Spleen (tissue), 7 donors: ENCODE data around the gene PPP2R5C.

ENCODE experiments used
- POLR2A ChIP-seq, 3 donors: fragments of 450-650 bp; IDR thresholded peaks; one replicate each; pipeline ENCODE4 v1.5.1; 2017; ENCODE audit warnings: antibody characterized with exemption in 3 of 3, mild to moderate bottlenecking in 1 of 3
- POLR2AphosphoS5 ChIP-seq, 3 donors: sonication (generic); formaldehyde crosslinking; IDR thresholded peaks; one replicate each; pipeline ENCODE4 v1.5.1; 2017; ENCODE audit warnings: antibody characterized with exemption in 3 of 3
- TF ChIP-seq, protein P1 (sequence below), 11 experiments: fragments of 200-600 bp in 7 of 11; fragments of 450-650 bp in 4 of 11; sonication (generic) in 4 of 11; IDR thresholded peaks in 8 of 11; conservative IDR thresholded peaks in 3 of 11; 1 replicate in 7 of 11; 2 replicates in 4 of 11; pipeline versions ENCODE4 v1.4.0 to v1.8.0; 2016 to 2021; ENCODE audit warnings: antibody characterized with exemption in 11 of 11, inconsistent platforms in 4 of 11, mild to moderate bottlenecking in 1 of 11
- donor health status: DM: no; HTN: no; CAD: no; lungs with moderate emphysema.
- donor health status: DM: no; HTN: no; CAD: no.
- donor health status: DM: no; HTN: no; CAD: no.

DNA sequence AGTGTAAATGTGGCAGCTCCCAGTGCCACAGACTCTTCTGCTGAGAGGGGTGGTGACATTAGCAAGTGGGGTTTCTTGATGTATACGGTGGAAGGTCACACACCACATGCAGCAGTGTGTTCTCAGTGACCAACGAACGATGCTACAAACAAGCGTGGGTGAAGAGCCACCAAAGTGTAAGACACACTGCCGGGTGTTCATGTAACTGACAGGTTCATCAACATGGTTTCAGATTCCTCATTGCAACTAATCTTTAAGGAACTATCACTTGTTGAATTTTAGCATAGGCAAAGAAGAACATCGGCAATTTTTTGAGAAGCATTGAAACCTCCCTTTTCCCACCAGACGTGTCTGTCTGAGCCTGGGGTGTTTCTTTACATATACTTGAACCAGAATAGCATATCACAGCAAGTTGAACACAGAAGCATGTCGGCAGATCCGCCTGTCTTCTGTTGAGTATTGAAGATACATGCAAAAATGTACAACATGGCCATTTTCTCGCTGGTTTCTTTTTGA, 58.8 kb downstream of the PPP2R5C start:
- TF ChIP-seq, protein P1, sequence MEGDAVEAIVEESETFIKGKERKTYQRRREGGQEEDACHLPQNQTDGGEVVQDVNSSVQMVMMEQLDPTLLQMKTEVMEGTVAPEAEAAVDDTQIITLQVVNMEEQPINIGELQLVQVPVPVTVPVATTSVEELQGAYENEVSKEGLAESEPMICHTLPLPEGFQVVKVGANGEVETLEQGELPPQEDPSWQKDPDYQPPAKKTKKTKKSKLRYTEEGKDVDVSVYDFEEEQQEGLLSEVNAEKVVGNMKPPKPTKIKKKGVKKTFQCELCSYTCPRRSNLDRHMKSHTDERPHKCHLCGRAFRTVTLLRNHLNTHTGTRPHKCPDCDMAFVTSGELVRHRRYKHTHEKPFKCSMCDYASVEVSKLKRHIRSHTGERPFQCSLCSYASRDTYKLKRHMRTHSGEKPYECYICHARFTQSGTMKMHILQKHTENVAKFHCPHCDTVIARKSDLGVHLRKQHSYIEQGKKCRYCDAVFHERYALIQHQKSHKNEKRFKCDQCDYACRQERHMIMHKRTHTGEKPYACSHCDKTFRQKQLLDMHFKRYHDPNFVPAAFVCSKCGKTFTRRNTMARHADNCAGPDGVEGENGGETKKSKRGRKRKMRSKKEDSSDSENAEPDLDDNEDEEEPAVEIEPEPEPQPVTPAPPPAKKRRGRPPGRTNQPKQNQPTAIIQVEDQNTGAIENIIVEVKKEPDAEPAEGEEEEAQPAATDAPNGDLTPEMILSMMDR (IDR thresholded peaks at IDR 0.05 in 8 of 11, conservative IDR thresholded peaks at IDR 0.05 in 3 of 11) = no peak
- TF ChIP-seq POLR2A (IDR thresholded peaks at IDR 0.05) (peak in 1 of 3 donors; percentile 14), POLR2AphosphoS5 (IDR thresholded peaks at IDR 0.05) (peak in 1 of 3 donors; percentile 87)
